Right lobe of liver (tissue), 4 donors: ENCODE measurements around the gene NOC3L.

Source experiments
- POLR2A ChIP-seq: fragments of 450-650 bp; IDR thresholded peaks from one replicate; pipeline ENCODE4 v1.6.1; 2017; ENCODE audit warnings: antibody characterized with exemption, mild to moderate bottlenecking
- TF ChIP-seq, protein P1 (sequence below), 4 donors: fragments of 200-600 bp in 3 of 4; fragments of 450-650 bp in 1 of 4; IDR thresholded peaks; one replicate each; pipeline versions ENCODE4 v1.5.1 to v1.8.0; 2016 to 2022; ENCODE audit warnings: antibody characterized with exemption in 4 of 4, mild to moderate bottlenecking in 2 of 4
- donor health status: DM: no; HTN: no; CAD: no.
- donor health status: DM: no; HTN: no; CAD: no.
- donor health status: DM: no; HTN: yes; CAD: no.

DNA sequence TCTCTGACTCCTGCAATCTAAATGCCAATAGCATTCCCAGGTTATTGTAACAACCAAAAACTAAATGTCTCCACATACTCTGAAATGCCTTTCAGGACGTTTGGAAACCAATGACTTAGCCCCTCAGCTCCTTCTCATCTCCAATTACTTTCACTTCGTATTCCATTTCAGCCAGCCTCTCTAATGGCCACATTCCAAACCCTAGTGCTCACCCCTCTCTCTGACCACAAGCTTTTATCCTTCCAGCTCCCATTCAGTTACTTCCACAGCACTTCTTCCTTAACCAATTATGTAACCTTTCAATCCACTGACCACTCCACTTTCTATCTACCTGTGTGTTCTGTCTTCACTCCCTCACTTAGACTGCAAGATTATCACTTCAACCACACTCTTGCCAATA lies 4.3 kb downstream of the NOC3L start:
- TF ChIP-seq, protein P1, sequence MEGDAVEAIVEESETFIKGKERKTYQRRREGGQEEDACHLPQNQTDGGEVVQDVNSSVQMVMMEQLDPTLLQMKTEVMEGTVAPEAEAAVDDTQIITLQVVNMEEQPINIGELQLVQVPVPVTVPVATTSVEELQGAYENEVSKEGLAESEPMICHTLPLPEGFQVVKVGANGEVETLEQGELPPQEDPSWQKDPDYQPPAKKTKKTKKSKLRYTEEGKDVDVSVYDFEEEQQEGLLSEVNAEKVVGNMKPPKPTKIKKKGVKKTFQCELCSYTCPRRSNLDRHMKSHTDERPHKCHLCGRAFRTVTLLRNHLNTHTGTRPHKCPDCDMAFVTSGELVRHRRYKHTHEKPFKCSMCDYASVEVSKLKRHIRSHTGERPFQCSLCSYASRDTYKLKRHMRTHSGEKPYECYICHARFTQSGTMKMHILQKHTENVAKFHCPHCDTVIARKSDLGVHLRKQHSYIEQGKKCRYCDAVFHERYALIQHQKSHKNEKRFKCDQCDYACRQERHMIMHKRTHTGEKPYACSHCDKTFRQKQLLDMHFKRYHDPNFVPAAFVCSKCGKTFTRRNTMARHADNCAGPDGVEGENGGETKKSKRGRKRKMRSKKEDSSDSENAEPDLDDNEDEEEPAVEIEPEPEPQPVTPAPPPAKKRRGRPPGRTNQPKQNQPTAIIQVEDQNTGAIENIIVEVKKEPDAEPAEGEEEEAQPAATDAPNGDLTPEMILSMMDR (IDR thresholded peaks at IDR 0.05): no peak
- TF ChIP-seq POLR2A: no peak
